ENCODE results near the gene BASP1.

DNA sequence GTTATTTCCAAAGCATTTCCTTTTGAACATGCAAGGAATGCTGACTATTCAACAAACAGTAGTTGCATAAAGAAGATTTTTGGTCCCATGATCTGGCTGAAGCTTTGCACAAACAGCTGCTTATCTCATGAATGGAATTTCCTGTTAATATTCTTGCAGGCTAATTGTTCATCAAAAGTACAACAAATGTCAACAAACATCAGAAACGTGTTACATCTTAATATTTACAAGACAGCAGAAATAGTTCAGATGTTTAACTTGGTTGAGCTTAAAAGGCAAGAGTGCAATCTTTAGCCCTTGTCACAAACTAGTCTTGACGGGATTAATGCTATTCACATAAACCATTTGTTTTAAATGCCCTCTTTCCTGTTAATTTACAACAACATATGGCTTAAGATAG is 47.9 kb upstream of the BASP1 start:
- TF ChIP-seq, protein P1, sequence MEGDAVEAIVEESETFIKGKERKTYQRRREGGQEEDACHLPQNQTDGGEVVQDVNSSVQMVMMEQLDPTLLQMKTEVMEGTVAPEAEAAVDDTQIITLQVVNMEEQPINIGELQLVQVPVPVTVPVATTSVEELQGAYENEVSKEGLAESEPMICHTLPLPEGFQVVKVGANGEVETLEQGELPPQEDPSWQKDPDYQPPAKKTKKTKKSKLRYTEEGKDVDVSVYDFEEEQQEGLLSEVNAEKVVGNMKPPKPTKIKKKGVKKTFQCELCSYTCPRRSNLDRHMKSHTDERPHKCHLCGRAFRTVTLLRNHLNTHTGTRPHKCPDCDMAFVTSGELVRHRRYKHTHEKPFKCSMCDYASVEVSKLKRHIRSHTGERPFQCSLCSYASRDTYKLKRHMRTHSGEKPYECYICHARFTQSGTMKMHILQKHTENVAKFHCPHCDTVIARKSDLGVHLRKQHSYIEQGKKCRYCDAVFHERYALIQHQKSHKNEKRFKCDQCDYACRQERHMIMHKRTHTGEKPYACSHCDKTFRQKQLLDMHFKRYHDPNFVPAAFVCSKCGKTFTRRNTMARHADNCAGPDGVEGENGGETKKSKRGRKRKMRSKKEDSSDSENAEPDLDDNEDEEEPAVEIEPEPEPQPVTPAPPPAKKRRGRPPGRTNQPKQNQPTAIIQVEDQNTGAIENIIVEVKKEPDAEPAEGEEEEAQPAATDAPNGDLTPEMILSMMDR (IDR thresholded peaks at IDR 0.05): no peak
- no peak for TF ChIP-seq POLR2A (IDR thresholded peaks at IDR 0.05)
